GM23338 (cell line): ENCODE results near the gene ARHGEF25. TPM values are rescaled to one million over a fixed set of nuclear protein-coding genes. Genes with fewer than 3 reads are reported as not detected.

Experiments used
- ATAC-seq: fragments of 200-7000 bp; cut with Tn5 transposase; 3 replicates; pipeline ENCODE4 v1.9.1; 2020
- DNase-seq: peaks from one replicate; pipeline ENCODE4 v3.0.0-alpha.2; 2015; ENCODE audit warnings: low spot score
- H2AFZ ChIP-seq: fragments of 200-600 bp; sonication (generic); 2 replicates; pipeline ENCODE4 v1.8.0; 2016; ENCODE audit warnings: antibody characterized with exemption, mild to moderate bottlenecking, moderate library complexity
- H3F3A ChIP-seq: fragments of 200-600 bp; sonication (generic); replicated peaks from 2 replicates; pipeline ENCODE4 v1.8.0; 2017; ENCODE audit warnings: antibody characterized with exemption, mixed run types, low read depth
- H3K27ac ChIP-seq: fragments of 200-600 bp; sonication (generic); 2 replicates; pipeline ENCODE4 v1.6.1; 2016; ENCODE audit warnings: low read depth
- H3K27me3 ChIP-seq: fragments of 200-600 bp; sonication (generic); 2 replicates; pipeline ENCODE4 v1.8.0; 2016; ENCODE audit warnings: mild to moderate bottlenecking, mixed run types, moderate library complexity; ENCODE audit not compliant: insufficient read depth
- H3K36me3 ChIP-seq: fragments of 200-600 bp; sonication (generic); 2 replicates; pipeline ENCODE4 v1.8.0; 2016; ENCODE audit warnings: mild to moderate bottlenecking; ENCODE audit not compliant: insufficient read depth
- H3K4me1 ChIP-seq: fragments of 200-600 bp; sonication (generic); 2 replicates; pipeline ENCODE4 v1.8.0; 2016; ENCODE audit warnings: mild to moderate bottlenecking, moderate library complexity; ENCODE audit not compliant: insufficient read depth
- H3K4me2 ChIP-seq: fragments of 200-600 bp; sonication (generic); 2 replicates; pipeline ENCODE4 v1.7.1; 2017; ENCODE audit warnings: mixed run types
- H3K4me3 ChIP-seq: fragments of 200-600 bp; sonication (generic); 2 replicates; pipeline ENCODE4 v1.6.1; 2016; ENCODE audit warnings: mixed run types
- H3K79me2 ChIP-seq: fragments of 200-600 bp; sonication (generic); replicated peaks from 2 replicates; pipeline ENCODE4 v1.8.0; 2017; ENCODE audit warnings: mild to moderate bottlenecking; ENCODE audit not compliant: insufficient read depth
- H3K9me2 ChIP-seq: fragments of 200-600 bp; sonication (generic); 2 replicates; pipeline ENCODE4 v1.8.0; 2017; ENCODE audit not compliant: insufficient read depth
- H4K20me1 ChIP-seq: fragments of 200-600 bp; sonication (generic); replicated peaks from 2 replicates; pipeline ENCODE4 v1.8.0; 2017; ENCODE audit warnings: mild to moderate bottlenecking; ENCODE audit not compliant: insufficient read depth
- H3K27ac Mint-ChIP-seq: 2 replicates; pipeline ENCODE4 v1.8.0; 2020; ENCODE audit warnings: inconsistent platforms, mild to moderate bottlenecking, moderate library complexity, mixed read lengths
- H3K27me3 Mint-ChIP-seq: 3 replicates; pipeline ENCODE4 v1.8.0; 2022; ENCODE audit warnings: low read depth, mild to moderate bottlenecking, moderate library complexity, mixed read lengths, inconsistent platforms; ENCODE audit not compliant: insufficient read depth, poor library complexity
- H3K36me3 Mint-ChIP-seq: 3 replicates; pipeline ENCODE4 v1.8.0; 2021; ENCODE audit warnings: low read depth, mild to moderate bottlenecking, inconsistent platforms, moderate library complexity, mixed read lengths
- H3K4me1 Mint-ChIP-seq: 3 replicates; pipeline ENCODE4 v1.8.0; 2020; ENCODE audit warnings: mild to moderate bottlenecking, inconsistent platforms, mixed read lengths
- H3K4me3 Mint-ChIP-seq: 3 replicates; pipeline ENCODE4 v1.8.0; 2021; ENCODE audit warnings: moderate library complexity, mild to moderate bottlenecking, inconsistent platforms, mixed read lengths
- H3K9me3 Mint-ChIP-seq: 3 replicates; pipeline ENCODE4 v1.8.0; 2020; ENCODE audit warnings: moderate library complexity, mild to moderate bottlenecking, inconsistent platforms, mixed read lengths
- CREB1 ChIP-seq: fragments of 250-450 bp; sonication (Bioruptor Pico); IDR thresholded peaks from 2 replicates; pipeline ENCODE4 v1.5.0; 2020; ENCODE audit warnings: low read depth, mild to moderate bottlenecking, moderate library complexity
- ETS1 ChIP-seq: IDR thresholded peaks from 2 replicates; pipeline ENCODE4 v1.6.1; 2016; ENCODE audit warnings: antibody characterized with exemption
- JUNB ChIP-seq: IDR thresholded peaks from one replicate; pipeline ENCODE4 v1.6.1; 2016; ENCODE audit warnings: antibody characterized with exemption; ENCODE audit not compliant: unreplicated experiment
- NANOG ChIP-seq: IDR thresholded peaks from 2 replicates; pipeline ENCODE4 v1.6.1; 2016; ENCODE audit warnings: antibody characterized with exemption, borderline replicate concordance
- POLR2AphosphoS5 ChIP-seq: IDR thresholded peaks from 2 replicates; pipeline ENCODE4 v1.6.1; 2016; ENCODE audit warnings: antibody characterized with exemption, low read depth
- ZNF331 ChIP-seq: fragments of 250-450 bp; sonication (Bioruptor Pico); IDR thresholded peaks from 2 replicates; pipeline ENCODE4 v1.5.0; 2020; ENCODE audit warnings: low read depth, mild to moderate bottlenecking, moderate library complexity
- ZNF462 ChIP-seq: fragments of 250-450 bp; sonication (Bioruptor Pico); IDR thresholded peaks from 2 replicates; pipeline ENCODE4 v1.5.0; 2020; ENCODE audit warnings: mild to moderate bottlenecking, moderate library complexity
- polyA plus RNA-seq: library from polyadenylated mRNA; unstranded; fragments of >200 nt; fragmentation: Nextera tagmentation; extraction: Ambion mirVana; gene quantifications from 2 replicates; pipeline ENCODE4 v1.2.1, GENCODE V29; 2016
- total RNA-seq: library from RNA; depleted of rRNA; stranded (reverse); fragments of >200 nt; shearing (Covaris generic); gene quantifications from 2 replicates; pipeline ENCODE4 v1.2.3, GENCODE V29; 2014

ARHGEF25 gene
- total and polyA plus RNA-seq, 2 experiments from 2014 or later = 0.53 to 10.2 TPM

GRCh38 chr12:57571926-57572762, 39.1 kb upstream of the ARHGEF25 start (continued):
- TF ChIP-seq ZNF462 (CRISPR knock-in tag) = no peak

GRCh38 chr12:57574795-57575194, 36.4 kb upstream of the ARHGEF25 start:
- H2AFZ ChIP-seq = no peak overlapping the region
- H3K4me2 ChIP-seq = no peak overlapping the region
- H3K9me3 Mint-ChIP-seq = no peaks in the 10 kb centered on the region
- H3F3A ChIP-seq = 0 out of 2 replicates have a peak, but pooled peaks cover 2% of the 10 kb centered on the region
- no peaks in the 10 kb centered on the region for H3K9me2 ChIP-seq
- H3K4me1 Mint-ChIP-seq = no peaks in the 10 kb centered on the region
- ATAC-seq (no peak), DNase-seq (no peak)
- H3K4me1 ChIP-seq = no peaks in the 10 kb centered on the region
- H3K4me3 ChIP-seq = no peak overlapping the region
- no peak overlapping the region for H3K4me3 Mint-ChIP-seq
- H3K79me2 ChIP-seq = no peaks in the 10 kb centered on the region
- H3K27ac ChIP-seq = no peak overlapping the region
- no peaks in the 10 kb centered on the region for H3K27me3 ChIP-seq
- H4K20me1 ChIP-seq = peaks cover 4% of the 10 kb centered on the region; the same call in 1 of the 2 replicates
- H3K36me3 ChIP-seq = peaks cover 9% of the 10 kb centered on the region
- H3K36me3 Mint-ChIP-seq = peaks cover 64% of the 10 kb centered on the region
- H3K27me3 Mint-ChIP-seq = peaks cover 4% of the 10 kb centered on the region
- no peak overlapping the region for H3K27ac Mint-ChIP-seq
- TF ChIP-seq ZNF462 (CRISPR knock-in tag) = no peak
- TF ChIP-seq JUNB = no peak
- no peak for TF ChIP-seq CREB1 (CRISPR knock-in tag)
- no peak for TF ChIP-seq ZNF331 (CRISPR knock-in tag)
- TF ChIP-seq NANOG = no peak
- no peak for TF ChIP-seq POLR2AphosphoS5
- TF ChIP-seq ETS1 = no peak
